ENCODE measurements around the gene SSBP3.

DNA sequence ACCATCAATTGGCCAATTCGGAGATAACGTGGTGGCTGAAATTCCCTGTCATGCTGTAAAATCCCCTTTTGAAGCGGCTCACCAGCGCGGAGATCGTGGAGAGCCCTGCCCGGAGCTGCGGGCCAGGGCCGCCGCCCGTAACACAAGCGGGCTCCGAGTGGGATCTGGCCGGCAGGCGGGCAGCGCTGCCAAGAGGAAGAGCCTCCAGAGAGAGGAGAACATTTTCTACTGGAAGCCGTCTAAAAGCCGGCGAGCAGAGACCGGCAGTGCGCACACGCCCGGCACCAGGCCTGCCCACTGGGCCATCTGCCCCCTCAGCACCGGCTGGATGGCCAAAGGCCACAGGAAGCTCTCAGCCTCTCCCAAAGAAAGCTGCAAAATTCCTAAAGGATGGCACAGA, 15.5 kb downstream of the SSBP3 start:
- TF ChIP-seq EP300 (IDR thresholded peaks at IDR 0.05; ENCODE audit: low read depth) (no peak), CTCF (IDR thresholded peaks at IDR 0.05) (no peak), POLR2AphosphoS5 (IDR thresholded peaks at IDR 0.05) (no peak)
